NCI-H187 treated with DMSO at 0.1 percent for 48 hours (cell line): ENCODE data around the gene NCOA7.

Experiments used
- DNase-seq: peaks from one replicate; lab custom pipeline; 2025; lab: John Stamatoyannopoulos, UW

Gene NCOA7

DNA sequence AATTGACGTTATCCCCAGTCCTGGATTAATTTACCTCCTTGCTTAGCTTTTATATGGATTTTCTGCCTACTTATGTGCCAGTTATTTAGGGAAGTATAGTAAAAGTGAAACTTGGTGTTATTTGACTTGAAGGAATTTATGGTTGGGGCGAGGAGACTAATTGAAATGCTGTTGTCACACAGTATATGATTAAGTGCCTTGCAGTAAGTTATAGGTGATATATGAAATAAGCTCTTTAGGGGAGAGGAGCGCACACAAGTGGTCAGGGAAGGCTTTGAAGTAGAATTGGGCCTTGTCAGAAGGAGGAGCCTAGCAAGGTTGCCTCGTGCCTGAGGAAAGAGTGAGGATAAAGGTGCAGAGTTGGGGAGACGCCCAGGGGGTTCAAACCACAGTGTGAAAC is 20.5 kb downstream of the NCOA7 start:
- no peak for DNase-seq

DNA sequence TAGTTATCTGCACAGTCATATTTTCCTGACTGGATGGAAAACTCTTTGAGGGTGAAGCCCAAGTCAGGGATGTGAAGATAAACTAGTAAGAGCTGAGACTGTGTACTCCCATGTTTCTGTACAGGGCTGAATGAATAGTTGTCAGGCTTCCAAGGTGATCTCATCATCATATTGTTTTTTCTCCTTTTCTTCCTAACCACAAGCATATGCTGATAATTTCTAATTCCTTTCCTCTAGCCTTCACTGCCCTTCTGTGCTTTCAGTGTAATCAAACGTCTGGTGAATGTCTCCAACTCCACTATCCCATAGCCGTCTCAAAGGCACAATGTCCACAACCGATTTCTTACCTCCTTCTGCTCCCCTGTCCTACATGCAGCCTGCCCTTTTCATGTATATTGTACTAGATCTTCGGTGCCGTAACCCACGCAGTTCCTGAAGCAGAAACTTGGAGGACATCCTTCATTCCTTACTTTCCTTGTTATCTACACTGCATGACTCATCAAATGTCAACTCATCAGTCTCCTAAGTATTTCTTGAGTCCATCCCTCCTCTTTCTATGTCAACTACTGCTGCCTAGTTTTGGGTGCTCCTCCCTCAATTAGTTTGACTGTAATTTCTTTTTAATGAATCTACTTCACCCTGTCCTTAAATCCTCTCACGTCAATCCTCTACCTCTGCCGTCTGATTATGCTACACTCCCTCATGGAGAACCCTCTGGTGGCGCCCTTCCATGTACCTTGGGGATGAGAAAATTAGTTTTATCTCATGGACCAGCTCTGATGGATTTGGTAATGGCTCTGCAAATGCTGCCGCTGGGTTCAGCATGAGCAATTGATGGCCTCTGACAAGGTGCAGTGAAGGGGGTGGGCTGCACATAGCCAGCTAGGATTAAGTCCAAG is 21.9 kb downstream of the NCOA7 start:
- DNase-seq = no peak

DNA sequence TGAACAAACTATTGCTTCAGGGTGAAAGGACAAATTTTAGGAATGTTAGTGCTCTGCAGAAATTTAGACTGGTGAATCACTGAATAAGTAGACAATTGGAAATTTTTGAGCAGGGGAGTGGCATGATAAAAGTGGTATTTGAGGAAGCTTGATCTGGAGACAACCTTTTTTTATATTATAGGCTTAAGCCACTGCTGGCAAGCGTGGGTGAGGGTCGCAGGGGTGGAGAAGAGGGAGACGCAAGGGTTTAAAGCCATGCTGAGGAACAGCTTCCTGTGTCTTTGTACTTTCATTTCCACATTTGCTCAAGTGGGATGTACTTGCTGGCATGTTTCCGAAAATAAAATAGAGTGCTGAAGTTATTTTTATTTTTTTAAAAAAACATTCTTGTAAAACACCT is 23.7 kb downstream of the NCOA7 start:
- DNase-seq = no peak

DNA sequence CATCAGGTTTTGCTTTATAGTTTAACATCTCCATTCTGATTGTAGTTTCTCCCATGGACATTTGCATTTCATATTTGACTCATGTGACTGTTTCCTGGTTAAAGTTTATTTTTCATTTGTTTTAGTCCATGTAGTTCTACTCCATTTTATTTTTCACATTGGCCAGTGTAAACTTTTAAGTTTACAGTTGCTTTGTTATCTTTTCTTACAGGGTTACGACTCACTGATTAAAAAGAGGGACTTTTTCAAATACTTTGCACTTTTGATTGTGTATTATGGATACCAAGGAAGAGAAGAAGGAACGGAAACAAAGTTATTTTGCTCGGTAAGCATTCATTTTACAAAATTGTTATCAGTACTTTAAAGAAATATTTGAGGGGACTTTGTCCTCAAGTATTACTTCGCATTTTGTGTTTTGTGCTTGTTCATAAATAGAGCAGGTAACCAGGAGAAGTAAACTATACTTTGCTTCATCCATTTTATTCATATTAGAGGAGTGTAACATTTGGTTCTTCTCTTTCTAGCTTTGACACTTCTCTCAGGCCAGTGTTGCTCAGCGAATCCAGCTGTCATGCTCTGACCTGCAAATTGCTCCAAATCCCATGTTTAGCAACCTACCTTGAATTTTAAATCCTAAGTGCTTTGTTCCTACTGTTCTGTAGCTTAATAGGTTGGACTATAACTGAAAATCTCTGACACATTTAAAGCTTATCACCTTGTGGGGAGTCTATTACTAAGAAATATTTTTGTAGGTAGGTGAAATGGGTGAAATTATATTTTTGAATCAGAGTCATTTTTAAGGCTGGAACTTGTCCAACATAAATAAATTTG is 24.5 kb downstream of the NCOA7 start:
- no peak for DNase-seq

DNA sequence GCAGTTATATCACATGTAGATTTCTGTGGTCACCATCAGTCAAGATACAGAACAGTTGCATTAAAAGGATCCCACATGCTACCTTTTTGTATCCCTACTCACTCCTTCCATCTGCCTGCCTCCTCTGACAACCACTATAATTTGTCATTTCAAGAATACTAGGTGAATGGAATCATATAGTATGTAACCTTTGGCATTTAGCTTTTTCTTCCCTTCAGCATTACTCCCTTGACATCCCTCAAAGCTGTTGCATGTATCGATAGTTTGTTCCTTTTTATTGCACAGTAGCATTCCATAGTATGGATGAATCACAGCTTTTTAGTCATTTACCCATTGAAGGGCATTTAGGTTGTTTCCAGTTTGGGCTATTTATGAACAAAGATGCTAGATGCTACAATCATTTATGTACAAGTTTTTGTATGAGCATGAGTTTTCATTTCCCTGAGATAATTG is 26.1 kb downstream of the NCOA7 start:
- DNase-seq = no peak

DNA sequence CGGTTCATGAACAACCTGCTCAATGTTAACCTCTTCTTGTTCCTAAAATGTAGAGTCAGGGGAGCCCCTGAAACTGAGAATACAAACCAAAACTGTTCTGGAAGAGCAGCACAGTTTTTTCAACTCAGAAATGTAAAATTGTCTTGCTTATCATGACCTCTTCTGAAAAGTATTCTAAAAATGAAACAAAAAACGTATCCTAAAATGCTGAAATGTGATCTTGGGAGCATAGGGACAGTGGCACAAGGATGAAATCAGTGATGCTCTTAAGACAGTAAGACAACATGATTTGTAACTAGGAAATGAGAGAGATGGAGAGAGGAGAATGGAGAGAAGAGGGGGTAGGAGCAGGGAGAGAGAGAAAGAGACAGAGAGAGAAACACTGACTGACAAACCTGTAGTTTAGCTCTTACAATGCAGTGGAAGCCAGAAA is 27.5 kb downstream of the NCOA7 start:
- DNase-seq = no peak

DNA sequence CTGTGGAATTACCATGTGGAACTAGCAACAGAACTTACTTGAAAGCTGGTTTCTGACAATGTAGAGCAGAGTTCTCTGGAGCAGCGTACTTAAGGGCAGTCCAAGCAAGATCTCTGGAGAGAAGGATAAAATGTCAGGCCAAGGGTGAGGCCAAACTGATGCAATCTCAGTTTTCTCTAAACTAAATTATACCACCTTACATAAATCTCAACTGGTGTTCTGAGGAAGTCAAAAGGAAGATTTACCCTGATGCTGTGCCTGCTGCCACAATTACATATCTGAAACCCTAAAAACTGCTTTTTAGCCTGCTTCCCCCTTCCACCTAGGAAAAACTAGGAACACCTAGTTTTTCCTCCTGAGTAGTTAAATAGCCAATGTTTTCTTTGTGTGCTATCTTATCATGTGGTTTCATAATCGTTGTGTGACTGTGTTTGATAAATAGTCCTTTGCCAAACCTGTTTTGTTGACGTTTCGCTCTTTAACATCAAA is 28.1 kb downstream of the NCOA7 start:
- no peak for DNase-seq

DNA sequence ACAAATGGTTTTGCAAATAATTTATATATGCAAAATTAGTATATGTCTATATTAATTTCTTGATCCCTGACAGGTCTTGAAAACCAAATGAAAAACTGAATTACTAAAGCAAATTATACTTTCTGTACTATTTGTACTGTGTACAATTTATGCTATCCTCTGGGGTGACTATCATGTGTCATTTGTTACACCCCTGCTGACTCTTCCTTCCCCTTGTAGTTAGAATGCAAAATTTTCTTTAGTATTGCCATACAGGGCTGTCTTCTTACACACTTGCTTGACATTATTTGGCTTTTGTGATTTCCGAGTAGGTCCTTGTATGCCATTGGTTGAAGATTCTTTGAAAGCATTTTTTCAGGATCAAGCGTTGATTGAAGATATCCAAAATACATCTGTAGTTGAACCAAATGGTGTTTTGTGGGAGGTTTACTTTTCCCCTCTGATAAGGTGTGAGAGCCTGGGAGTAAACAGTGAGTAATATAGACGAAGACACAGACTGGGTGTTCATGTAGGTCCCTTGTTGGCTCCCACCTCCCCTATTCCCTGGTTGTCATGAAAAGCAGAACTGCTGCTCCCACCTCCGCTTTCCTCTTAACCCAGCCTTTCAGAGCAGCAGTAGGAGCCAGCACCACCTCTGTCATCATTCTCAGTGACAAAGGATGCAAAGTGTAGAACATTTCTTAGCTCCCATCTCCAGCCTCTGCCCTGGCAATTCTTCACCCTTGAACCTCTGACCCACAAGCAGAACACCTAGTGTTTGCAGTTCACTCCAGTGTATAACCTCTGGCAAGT is 29.0 kb downstream of the NCOA7 start:
- no peak for DNase-seq

DNA sequence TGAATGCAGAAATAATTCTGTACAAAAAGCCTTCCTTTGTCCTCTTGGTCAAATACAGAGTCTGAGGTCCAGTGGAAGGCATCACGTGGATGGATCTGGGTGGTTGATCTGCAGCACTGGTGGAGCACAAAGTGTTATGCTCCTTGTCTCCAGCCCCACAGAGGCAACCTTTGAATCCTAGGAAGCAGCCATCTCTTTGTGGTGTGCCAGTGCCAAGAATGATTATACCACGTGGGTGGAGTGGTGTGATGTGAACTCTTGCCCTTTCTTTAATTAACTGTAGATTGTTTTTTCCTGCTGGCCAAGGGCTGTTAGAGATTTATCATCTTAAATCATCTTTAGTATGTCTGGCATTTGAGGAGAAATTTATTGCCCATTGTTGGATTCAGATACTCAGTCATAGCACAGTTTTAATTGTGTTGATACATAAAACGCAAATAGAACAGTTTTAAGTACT is 31.1 kb downstream of the NCOA7 start:
- no peak for DNase-seq

DNA sequence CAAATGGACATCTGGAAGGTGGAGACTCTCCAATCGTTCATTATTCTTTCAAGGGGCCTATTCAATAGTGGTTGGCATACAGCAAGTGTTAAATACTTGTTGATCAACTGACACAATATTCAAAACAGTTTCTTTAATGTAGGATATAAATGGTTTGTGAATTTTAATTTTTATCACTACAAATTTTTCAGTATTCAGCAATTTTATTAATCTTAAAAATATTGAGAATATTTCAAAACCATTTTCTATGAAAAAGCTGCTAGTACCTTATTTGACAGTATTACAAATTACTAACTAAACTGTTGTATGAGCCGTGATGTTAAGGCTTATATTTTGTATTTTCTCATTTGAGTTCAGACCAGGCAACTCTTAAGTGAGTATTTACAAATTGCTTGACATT is 32.4 kb downstream of the NCOA7 start:
- DNase-seq = no peak

DNA sequence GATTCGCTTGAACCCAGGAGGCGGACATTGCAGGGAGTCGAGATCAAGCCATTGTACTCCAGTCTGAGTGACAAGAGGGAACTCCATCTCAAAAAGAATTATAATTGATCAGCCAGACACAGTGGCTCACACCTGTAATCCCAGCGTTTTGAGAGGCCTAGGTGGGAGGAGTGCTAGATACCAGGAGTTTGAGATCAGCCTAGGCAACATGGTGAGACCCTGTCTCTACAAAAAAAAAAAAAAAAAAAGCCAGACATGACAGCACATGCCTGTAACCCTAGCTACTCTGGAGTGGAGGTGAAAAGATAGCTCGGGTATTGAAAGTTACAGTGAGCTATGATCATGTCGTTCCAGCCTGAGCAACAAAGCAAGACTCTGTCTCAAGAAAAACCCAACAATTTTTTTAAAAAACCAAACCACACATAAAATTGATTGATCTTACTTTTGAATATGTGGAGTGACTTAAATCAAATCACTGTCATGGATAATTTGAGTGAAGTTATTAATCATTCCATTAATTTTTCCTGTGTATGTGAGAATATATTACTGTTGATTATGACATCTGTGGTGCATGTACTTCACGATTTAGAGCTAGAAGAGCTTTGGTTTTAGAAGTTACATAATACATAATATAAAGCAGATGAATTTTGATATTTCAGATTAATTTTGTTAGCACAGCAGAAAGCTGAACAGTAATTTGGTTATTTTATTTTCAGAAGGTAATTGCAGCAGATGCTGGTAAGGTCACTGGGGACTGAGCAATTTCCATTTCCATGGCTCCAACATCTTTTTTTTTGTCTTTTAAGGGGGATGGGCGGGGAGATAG is 34.4 kb downstream of the NCOA7 start:
- DNase-seq = no peak

DNA sequence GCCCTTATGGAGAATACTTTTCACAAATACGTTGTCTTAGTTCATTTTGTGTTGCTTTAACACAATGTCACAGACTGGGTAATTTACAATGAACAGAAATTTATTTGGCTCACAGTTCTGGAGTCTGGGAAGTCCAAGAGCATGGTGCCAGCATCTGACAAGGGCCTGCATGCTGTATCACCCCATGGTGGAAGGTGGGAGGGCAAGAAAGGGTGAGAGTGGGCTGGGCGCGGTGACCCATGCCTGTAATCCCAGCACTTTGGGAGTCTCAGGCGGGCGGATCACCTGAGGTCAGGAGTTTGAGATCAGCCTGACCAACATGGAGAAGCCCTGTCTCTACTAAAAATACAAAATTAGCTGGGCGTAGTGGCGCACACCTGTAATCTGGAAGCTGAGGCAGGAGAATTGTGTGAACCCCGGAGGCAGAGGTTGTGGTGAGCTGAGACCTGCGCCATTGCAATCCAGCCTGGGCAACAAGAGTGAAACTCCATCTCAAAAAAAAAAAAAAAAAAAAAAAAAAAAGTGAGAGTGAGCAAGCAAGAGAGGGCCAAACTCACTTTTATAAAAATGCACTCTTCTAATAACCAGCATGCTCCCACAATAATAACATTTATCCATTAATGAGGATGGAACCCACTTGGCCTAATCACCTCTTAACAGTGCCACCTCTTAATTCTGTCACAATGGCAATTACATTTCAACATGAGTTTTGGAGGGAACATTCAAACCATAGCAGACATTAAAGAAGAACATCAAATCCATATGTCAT is 36.1 kb downstream of the NCOA7 start:
- DNase-seq = no peak

DNA sequence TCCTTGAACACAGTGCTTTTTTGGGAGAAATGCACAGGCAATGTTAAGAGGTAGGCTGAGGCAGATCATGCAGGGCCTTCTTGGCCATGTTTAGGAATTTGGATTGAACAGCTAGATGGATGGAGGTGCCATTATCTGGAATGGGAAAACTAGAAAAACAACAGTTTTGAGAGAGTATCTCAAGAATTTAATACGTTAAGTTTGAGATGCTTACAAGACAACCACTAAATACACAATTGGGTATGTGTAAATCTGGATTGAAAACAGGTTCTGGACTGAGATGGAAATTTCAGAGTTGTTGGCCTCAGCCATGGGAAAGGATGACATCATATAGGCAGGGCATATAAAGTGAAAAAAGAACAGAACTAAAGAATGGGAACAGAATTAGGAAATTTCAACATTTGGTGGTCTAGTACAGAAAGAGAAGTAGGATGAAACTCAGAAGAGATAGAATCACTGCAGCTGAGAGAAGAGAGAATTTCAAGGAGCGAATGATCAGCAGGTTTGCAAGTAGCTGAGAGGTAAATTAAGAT is 37.1 kb downstream of the NCOA7 start:
- no peak for DNase-seq

DNA sequence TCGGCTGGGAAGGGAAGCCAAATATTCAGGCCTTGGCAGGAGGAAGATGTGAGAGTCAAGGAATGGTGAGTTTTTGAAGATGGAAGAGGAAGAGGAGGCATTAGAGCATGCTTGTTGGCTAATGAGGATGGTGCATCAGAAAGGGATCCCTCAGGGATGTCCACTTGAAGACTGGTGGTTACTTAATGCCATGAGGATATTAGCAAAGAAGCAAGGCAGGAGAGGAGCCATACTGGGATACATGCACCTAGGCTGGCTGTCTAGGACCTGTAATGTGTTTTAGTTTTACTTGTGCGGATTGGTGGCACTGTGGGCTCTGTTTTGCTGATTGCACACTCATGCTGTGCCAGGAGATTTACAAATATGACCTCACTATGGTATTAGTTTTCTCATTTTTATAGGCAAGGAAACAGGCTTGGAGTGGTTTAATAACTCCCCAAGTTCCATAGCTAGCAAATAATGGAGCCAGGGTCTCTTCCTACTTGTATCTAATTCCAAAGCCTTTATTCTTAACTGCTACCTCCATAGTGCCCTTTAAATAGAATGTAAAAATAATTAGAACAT is 37.8 kb downstream of the NCOA7 start:
- DNase-seq = no peak

DNA sequence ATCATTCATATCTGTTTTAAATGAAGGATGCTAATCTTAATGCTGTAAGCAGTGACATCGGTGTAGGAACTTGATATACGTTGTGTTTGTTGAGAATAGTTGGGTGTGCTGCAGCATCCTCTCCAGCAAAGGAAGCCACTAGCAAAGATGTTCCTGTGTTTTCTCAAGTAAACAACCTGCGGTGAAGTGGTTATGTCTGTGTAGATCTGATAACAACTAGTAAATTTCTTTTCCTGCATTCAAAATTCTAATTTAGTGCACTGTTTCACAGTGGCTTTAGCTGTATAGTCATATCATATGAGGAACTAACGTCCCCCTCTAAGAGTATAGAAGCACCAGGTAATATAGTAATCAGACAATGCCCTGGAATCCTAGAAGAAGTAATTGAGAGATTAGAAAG is 38.7 kb downstream of the NCOA7 start:
- no peak for DNase-seq

DNA sequence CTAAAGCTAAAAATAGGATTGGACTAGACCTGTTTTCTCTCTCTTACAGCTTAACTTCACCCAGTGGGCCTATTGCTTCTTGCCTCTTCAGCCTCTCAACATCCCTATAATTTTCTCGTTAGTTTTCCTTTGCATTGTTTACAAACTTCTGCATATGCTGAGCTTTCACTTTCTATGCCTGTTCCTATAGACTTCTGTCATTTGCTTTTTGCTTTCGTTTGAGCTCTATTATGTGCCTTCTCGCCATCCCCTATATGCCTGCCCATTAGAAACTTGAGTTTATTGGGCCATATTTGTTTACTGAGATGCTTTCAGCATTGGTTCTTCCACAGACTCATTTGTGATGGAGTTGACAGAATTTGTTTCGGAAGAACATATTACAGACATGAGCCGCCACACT is 40.9 kb downstream of the NCOA7 start:
- no peak for DNase-seq

DNA sequence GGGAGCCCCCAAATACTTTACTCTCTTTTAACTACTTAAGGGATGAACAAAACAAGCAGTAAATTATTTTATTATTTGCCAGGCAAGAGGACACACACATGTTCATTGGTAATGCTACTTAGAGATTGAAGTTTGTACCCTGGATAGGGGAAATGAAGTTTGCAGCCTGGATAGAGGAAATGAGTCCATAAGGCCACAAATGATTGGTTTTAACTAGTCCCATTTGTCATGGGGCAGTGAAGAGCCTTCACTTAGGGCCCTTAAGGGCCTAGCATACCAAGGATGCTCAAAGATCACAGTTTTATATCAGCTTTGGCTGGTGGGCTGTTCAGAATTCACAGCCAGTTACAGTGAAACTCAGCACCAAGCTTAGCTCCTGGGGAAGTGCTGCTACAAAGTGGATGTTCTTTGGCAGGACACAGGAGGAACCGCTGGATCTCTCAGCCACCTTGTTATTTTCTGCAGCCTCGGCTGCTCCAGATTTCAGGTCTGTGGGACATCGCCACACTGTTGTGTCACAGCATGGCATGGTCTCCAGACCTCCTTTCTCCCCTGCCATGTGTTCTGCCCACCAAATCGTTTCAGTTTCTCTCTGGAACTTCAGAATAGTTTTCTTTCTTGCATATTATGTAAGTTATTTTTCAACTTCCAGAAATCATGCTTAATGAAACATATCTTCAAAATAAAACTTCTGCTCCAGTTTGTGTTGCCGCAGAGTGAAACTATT is 41.8 kb downstream of the NCOA7 start:
- DNase-seq = no peak

DNA sequence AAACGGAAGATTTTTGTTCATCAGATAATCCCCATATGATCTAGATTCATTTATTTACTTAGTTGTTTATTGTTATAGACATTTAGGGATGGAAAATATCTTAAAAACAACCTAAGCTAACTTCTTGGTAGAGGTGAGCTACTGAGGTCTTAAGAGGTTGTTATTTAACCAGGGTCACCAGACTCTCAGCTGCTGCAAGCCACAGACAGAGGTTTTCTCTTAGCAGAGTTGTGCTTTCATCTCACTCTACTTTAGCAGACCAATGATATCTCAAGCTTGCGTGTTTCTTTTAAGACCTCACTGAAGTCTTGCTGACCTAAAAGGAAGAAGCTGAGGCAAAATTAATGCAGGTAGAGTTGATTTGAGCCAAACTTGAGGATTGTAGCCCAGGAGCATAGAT is 43.6 kb downstream of the NCOA7 start:
- DNase-seq = no peak

DNA sequence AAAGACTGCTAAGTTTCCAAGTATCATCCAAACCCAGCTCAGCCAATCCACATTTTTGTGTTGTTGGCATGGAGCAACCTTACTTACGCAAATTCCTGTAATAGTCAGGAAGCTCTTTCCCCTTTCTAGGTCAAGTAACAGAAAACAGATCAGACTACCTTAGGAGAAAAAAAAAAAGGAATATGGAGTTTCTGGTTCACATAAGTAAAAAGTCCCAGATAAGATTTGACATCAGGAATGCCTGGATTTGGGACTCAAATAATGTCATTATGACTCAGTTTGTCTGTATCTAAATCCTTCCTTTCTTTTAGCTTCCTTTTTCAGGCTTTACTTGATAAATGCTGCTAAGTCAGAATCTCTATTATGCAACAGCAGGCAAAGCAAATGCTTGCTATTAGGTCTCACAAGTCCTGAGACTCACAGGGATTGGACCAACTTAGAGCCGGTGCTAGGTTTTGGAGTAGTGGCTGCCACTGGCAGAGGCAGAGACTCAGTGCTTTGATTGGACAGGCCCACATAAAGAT is 44.5 kb downstream of the NCOA7 start:
- no peak for DNase-seq
